ENCODE results near the gene ZNF594. TPM values are rescaled to one million over a fixed set of nuclear protein-coding genes. Genes with fewer than 3 reads are reported as not detected.
A peak's percentile ranks its signal among the peaks of the same experiment; 100 is the strongest.

The ZNF594 gene
- total and polyA plus RNA-seq, 10 of the 15 experiments (the other 5 are each of a cell fraction or from before 2014, with no cell fraction given), result 0.98 to 14.3 (median 11.1) TPM

DNA sequence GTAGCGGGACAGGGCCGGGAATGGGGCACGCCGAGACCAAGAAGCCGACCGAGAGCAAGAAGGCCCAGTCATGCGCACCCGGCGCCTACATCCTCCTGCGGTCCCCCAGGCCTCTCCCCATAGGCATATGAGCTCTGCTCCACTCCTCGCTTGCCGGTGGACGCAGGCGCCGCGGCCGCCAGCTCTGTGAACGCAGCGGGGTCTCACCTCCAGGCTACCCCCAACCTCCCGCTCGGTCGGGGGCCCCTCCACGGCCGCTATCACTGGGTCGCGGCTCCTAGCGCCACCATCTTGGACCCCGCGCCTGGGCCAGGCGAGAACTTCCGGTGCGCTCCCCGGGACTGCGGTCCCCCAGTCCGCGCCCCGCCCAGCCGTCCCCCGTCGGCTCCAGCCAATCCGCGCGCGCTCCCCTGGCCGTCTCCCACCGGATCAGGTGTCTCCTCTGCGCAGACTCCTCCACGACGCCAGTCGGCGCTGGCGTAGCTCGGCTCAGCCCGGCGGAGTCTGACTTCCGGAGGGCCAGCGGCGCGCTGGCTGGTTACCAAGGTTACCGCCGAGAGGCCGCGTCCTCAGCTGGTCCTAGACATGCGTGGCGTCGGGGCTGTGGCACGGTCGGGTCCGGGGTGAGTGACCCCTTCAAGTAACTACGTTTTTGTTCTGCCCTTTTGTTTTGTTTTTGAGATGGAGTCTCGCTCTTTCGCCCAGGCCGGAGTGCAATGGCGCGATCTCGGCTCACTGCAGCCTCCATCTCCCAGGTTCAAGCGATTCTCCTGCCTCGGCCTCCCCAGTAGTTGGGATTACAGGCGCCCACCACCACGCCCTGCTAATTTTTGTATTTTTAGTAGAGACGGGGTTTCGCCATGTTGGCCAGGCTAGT is at the start of gene ZNF594 (continued):
- TF ChIP-seq, protein P1, sequence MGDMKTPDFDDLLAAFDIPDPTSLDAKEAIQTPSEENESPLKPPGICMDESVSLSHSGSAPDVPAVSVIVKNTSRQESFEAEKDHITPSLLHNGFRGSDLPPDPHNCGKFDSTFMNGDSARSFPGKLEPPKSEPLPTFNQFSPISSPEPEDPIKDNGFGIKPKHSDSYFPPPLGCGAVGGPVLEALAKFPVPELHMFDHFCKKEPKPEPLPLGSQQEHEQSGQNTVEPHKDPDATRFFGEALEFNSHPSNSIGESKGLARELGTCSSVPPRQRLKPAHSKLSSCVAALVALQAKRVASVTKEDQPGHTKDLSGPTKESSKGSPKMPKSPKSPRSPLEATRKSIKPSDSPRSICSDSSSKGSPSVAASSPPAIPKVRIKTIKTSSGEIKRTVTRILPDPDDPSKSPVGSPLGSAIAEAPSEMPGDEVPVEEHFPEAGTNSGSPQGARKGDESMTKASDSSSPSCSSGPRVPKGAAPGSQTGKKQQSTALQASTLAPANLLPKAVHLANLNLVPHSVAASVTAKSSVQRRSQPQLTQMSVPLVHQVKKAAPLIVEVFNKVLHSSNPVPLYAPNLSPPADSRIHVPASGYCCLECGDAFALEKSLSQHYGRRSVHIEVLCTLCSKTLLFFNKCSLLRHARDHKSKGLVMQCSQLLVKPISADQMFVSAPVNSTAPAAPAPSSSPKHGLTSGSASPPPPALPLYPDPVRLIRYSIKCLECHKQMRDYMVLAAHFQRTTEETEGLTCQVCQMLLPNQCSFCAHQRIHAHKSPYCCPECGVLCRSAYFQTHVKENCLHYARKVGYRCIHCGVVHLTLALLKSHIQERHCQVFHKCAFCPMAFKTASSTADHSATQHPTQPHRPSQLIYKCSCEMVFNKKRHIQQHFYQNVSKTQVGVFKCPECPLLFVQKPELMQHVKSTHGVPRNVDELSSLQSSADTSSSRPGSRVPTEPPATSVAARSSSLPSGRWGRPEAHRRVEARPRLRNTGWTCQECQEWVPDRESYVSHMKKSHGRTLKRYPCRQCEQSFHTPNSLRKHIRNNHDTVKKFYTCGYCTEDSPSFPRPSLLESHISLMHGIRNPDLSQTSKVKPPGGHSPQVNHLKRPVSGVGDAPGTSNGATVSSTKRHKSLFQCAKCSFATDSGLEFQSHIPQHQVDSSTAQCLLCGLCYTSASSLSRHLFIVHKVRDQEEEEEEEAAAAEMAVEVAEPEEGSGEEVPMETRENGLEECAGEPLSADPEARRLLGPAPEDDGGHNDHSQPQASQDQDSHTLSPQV (IDR thresholded peaks at IDR 0.05), result no peak
- TF ChIP-seq, protein P2, sequence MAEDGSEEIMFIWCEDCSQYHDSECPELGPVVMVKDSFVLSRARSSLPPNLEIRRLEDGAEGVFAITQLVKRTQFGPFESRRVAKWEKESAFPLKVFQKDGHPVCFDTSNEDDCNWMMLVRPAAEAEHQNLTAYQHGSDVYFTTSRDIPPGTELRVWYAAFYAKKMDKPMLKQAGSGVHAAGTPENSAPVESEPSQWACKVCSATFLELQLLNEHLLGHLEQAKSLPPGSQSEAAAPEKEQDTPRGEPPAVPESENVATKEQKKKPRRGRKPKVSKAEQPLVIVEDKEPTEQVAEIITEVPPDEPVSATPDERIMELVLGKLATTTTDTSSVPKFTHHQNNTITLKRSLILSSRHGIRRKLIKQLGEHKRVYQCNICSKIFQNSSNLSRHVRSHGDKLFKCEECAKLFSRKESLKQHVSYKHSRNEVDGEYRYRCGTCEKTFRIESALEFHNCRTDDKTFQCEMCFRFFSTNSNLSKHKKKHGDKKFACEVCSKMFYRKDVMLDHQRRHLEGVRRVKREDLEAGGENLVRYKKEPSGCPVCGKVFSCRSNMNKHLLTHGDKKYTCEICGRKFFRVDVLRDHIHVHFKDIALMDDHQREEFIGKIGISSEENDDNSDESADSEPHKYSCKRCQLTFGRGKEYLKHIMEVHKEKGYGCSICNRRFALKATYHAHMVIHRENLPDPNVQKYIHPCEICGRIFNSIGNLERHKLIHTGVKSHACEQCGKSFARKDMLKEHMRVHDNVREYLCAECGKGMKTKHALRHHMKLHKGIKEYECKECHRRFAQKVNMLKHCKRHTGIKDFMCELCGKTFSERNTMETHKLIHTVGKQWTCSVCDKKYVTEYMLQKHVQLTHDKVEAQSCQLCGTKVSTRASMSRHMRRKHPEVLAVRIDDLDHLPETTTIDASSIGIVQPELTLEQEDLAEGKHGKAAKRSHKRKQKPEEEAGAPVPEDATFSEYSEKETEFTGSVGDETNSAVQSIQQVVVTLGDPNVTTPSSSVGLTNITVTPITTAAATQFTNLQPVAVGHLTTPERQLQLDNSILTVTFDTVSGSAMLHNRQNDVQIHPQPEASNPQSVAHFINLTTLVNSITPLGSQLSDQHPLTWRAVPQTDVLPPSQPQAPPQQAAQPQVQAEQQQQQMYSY (CRISPR knock-in tag; IDR thresholded peaks at IDR 0.05), result no peak
- no peak for TF ChIP-seq SPI1 (IDR thresholded peaks at IDR 0.05; ENCODE audit: borderline replicate concordance, insufficient read depth, low read depth, low read length)
- TF ChIP-seq, protein P3, sequence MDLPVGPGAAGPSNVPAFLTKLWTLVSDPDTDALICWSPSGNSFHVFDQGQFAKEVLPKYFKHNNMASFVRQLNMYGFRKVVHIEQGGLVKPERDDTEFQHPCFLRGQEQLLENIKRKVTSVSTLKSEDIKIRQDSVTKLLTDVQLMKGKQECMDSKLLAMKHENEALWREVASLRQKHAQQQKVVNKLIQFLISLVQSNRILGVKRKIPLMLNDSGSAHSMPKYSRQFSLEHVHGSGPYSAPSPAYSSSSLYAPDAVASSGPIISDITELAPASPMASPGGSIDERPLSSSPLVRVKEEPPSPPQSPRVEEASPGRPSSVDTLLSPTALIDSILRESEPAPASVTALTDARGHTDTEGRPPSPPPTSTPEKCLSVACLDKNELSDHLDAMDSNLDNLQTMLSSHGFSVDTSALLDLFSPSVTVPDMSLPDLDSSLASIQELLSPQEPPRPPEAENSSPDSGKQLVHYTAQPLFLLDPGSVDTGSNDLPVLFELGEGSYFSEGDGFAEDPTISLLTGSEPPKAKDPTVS (IDR thresholded peaks at IDR 0.05; ENCODE audit: low read depth, low read length), result no peak
- peak; percentile 97 for TF ChIP-seq POLR2A (IDR thresholded peaks at IDR 0.05; ENCODE audit: low read depth, low read length)
- 0 out of 2 replicates have a peak, but pooled peaks have one; percentile 15 for TF ChIP-seq ZNF24 (IDR thresholded peaks at IDR 0.05)
- TF ChIP-seq SREBF1 (IDR thresholded peaks at IDR 0.05; ENCODE audit: low read length), result no peak; the same call in 1 of the 2 replicates
- TF ChIP-seq, protein P4, sequence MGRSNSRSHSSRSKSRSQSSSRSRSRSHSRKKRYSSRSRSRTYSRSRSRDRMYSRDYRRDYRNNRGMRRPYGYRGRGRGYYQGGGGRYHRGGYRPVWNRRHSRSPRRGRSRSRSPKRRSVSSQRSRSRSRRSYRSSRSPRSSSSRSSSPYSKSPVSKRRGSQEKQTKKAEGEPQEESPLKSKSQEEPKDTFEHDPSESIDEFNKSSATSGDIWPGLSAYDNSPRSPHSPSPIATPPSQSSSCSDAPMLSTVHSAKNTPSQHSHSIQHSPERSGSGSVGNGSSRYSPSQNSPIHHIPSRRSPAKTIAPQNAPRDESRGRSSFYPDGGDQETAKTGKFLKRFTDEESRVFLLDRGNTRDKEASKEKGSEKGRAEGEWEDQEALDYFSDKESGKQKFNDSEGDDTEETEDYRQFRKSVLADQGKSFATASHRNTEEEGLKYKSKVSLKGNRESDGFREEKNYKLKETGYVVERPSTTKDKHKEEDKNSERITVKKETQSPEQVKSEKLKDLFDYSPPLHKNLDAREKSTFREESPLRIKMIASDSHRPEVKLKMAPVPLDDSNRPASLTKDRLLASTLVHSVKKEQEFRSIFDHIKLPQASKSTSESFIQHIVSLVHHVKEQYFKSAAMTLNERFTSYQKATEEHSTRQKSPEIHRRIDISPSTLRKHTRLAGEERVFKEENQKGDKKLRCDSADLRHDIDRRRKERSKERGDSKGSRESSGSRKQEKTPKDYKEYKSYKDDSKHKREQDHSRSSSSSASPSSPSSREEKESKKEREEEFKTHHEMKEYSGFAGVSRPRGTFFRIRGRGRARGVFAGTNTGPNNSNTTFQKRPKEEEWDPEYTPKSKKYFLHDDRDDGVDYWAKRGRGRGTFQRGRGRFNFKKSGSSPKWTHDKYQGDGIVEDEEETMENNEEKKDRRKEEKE (IDR thresholded peaks at IDR 0.05), result no peak
- no peak for TF ChIP-seq CBX3 (IDR thresholded peaks at IDR 0.05; ENCODE audit: borderline replicate concordance, low read depth)
- no peak for TF ChIP-seq MYC (IDR thresholded peaks at IDR 0.05; ENCODE audit: insufficient read depth, insufficient read length, insufficient replicate concordance, low read length, severe bottlenecking)
- TF ChIP-seq HDGF (IDR thresholded peaks at IDR 0.05), result 0 out of 2 replicates have a peak, but pooled peaks have one; percentile 68
- TF ChIP-seq FOS (IDR thresholded peaks at IDR 0.05; ENCODE audit: borderline replicate concordance, extremely low read depth, insufficient read length), result no peak
- TF ChIP-seq MTA2 (IDR thresholded peaks at IDR 0.05; ENCODE audit: low read depth), result no peak
- TF ChIP-seq, protein P5, sequence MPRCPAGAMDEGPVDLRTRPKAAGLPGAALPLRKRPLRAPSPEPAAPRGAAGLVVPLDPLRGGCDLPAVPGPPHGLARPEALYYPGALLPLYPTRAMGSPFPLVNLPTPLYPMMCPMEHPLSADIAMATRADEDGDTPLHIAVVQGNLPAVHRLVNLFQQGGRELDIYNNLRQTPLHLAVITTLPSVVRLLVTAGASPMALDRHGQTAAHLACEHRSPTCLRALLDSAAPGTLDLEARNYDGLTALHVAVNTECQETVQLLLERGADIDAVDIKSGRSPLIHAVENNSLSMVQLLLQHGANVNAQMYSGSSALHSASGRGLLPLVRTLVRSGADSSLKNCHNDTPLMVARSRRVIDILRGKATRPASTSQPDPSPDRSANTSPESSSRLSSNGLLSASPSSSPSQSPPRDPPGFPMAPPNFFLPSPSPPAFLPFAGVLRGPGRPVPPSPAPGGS (IDR thresholded peaks at IDR 0.05; ENCODE audit: borderline replicate concordance, insufficient read depth, low read depth, low read length, poor library complexity, severe bottlenecking), result no peak

Measured in GM12878 (cell line).